Activated naive CD8-positive, alpha-beta T cell treated with anti-CD3 and anti-CD28 coated beads, Interleukin-2, amount 10 ng/mL, durations not matched to agents 7 days and 5 days (primary cell): ENCODE results near the gene CPTP. TPM values are rescaled to one million over a fixed set of nuclear protein-coding genes. Genes with fewer than 3 reads are reported as not detected.
A peak's percentile ranks its signal among the peaks of the same experiment; 100 is the strongest.

Source experiments
- ATAC-seq: fragments of 150-1000 bp; cut with Tn5 transposase; one replicate; pipeline ENCODE4 v1.10.0; 2021; ENCODE audit warnings: low read depth, moderate library complexity
- POLR2A ChIA-PET: fragments of 350-600 bp; sonication (Branson Sonifier 250); formaldehyde crosslinking; loops from one replicate; lab custom pipeline; 2021; ENCODE audit warnings: antibody characterized with exemption; lab: Charles Lee
- DNase-seq: peaks from one replicate; pipeline ENCODE4 v3.0.0; 2021
- H3K27ac Mint-ChIP-seq: one replicate; pipeline ENCODE4 v1.8.0; 2022; ENCODE audit warnings: mild to moderate bottlenecking, mixed read lengths
- H3K27me3 Mint-ChIP-seq: one replicate; pipeline ENCODE4 v1.8.0; 2022; ENCODE audit warnings: mild to moderate bottlenecking, moderate library complexity, mixed read lengths
- H3K36me3 Mint-ChIP-seq: one replicate; pipeline ENCODE4 v1.8.0; 2021; ENCODE audit warnings: mild to moderate bottlenecking, mixed read lengths
- H3K4me1 Mint-ChIP-seq: one replicate; pipeline ENCODE4 v1.8.0; 2021; ENCODE audit warnings: mixed read lengths
- H3K4me3 Mint-ChIP-seq: one replicate; pipeline ENCODE4 v1.8.0; 2022; ENCODE audit warnings: mild to moderate bottlenecking, moderate library complexity, mixed read lengths
- H3K9me3 Mint-ChIP-seq: one replicate; pipeline ENCODE4 v1.8.0; 2021; ENCODE audit warnings: mixed read lengths
- total RNA-seq, 2 experiments: library from RNA; stranded (reverse); gene quantifications; one replicate each; pipeline ENCODE4 v1.2.3, GENCODE V29; 2021

CPTP gene
- total RNA-seq, 2 experiments from 2014 or later, result 19.3 TPM

DNA sequence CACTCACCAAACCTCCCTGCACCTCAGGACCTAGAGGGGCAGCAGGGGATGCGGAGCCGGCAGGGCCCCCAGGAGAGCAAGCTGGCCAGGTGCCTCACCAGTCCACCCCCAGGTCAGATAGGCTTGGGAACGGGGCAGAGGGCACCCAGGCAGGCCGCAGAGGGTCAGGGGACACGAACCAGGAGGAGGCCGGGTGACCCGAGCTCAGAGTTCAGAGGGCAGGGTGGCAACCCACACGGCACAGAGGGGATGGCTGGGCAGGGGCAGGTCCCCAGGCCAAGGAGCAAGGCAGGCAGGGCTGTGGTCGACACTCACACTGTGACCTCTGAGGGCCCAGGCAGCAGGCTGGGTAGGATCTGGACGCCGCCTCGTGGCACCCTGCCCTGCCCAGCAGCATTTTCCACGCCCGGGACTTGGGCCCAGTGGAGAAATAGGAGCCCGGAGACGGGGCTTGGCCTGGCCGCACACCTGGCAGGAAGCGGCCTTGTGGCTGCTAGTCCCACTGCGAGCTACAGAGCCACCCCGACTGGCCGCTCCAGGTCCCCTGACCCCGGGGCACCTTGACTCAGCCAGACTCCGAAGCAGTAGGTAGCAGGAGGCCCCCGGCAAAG is 19.3 kb downstream of the CPTP start:
- H3K36me3 Mint-ChIP-seq, result peaks cover 11% of the 10 kb centered on the region
- DNase-seq (no peak), ATAC-seq (no peak)
- peaks cover 5% of the 10 kb centered on the region for H3K4me1 Mint-ChIP-seq
- H3K27me3 Mint-ChIP-seq, result no peaks in the 10 kb centered on the region
- POLR2A ChIA-PET, result no interaction called here
- no peak overlapping the region for H3K4me3 Mint-ChIP-seq
- no peak overlapping the region for H3K27ac Mint-ChIP-seq
- H3K9me3 Mint-ChIP-seq, result no peaks in the 10 kb centered on the region

DNA sequence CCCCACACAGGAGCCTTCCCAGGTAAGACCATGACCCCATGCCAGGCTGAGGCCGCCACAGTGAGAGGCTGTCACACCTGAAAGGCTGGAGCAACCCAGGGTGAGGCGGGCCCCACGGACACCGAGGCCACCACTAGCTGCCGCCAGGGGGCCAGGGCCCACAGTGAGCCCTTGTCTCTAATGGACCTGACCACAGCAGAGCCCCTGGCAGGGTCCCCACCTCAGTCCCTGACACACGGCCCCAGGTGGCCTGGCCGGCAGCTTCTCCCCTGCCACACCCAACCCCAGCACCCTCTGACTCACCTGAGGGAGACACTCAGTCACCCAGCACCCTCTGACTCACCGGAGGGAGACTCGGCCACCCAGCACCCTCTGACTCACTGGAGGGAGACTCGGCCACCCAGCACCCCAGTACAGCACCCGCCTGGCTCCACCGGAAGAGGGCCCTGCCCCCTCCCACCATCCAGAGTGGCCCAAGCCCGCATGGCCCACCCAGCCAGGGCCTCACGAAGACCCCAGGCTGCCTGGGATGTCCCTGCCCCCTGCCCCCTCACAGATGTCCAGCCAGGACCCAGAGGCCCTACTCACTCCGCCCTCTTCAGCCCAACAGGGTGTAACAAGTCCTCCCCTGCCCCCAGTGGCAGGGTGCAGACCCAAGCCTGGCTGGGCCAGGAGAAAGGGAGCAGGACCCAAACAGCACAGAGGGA is 20.2 kb downstream of the CPTP start:
- no peak for ATAC-seq
- POLR2A ChIA-PET, result no interaction called here
- no peak for DNase-seq
- Mint-ChIP-seq H3K36me3 (peaks cover 11% of the 10 kb centered on the region), H3K4me1 (peaks cover 5% of the 10 kb centered on the region), H3K27ac (no peak overlapping the region), H3K27me3 (no peaks in the 10 kb centered on the region), H3K4me3 (no peak overlapping the region), H3K9me3 (no peaks in the 10 kb centered on the region)

DNA sequence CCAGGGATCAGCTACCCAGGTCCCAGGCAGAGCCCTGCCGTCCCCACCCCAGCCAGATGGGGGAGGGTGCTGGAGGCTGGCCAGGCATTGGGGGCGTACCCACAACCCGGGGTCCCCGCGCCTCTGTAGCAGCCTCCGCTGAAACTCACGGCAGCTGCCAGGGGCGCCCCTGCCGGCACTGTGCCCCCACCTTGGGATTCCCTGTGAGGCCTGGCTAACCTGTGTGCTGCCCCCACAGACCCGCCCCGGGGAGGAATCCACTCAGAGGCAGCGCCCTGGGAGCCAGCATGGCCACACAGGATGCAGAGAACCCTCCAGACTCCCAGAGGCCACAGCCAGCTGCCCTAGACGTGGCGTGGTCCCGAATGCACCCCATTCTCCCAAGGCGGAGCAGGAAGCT is 20.8 kb downstream of the CPTP start:
- Mint-ChIP-seq H3K27me3 (no peaks in the 10 kb centered on the region), H3K9me3 (no peaks in the 10 kb centered on the region), H3K4me1 (peaks cover 5% of the 10 kb centered on the region), H3K4me3 (no peak overlapping the region), H3K36me3 (peaks cover 11% of the 10 kb centered on the region), H3K27ac (no peak overlapping the region)
- DNase-seq (no peak), ATAC-seq (no peak)
- POLR2A ChIA-PET, result no interaction called here

DNA sequence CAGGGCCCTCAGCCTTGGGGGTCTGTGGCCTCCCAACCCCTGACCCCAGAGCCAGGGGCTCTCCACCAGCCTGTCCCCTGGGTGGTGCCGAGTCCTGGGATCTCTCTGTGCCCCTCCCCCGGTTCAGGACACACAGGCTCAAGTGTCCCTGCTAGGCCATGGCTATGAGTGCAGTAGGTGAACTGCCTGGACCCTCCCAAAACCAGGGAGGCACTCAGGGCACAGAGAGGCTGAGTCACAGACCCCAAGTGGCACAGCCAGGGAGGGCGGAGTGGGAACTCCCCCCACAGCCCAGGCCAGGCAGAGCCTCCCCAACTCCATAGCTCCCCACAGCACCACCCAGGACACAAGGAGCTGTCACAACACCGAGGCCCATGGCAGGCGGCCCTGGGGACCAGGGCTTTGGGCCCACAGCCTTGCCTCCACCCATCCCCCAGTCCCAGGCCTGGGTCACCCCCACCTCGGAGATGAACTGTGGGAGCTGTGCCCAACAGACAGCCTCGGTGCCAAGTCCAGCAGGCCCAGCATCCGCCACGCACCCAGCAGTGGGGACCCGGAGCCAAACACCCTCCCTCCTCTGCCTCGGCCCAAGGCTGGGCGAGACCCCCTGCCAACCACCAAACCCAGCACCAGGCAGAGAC is 21.4 kb downstream of the CPTP start:
- POLR2A ChIA-PET, result interaction anchor here (1.1 kb wide), 1 partner anchor 11 kb away, joined by 3 read pairs; no protein-coding TSS in a partner anchor
- ATAC-seq, result no peak
- Mint-ChIP-seq H3K4me3 (no peak overlapping the region), H3K27ac (no peak overlapping the region), H3K4me1 (peaks cover 5% of the 10 kb centered on the region), H3K36me3 (peaks cover 5% of the 10 kb centered on the region), H3K9me3 (no peaks in the 10 kb centered on the region), H3K27me3 (no peaks in the 10 kb centered on the region)
- no peak for DNase-seq

DNA sequence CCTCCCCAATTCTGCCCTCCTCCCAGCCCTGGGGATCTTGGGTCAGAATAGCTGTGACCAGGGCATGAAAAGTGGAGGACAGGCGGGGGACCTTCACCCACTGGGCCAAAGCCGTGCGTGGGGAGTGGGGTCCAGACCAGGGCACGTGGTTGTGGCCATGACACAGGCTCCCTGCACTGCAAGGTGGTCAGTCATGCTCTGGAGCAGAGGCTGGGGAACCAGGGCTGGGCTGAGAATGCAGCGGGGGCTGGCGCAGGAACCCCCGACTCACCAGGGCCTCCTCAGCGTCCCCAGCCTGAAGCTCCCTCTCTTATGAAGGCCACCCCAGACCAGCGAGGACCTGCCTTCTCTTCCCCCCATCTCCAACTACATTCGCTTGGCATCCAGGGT is 21.9 kb downstream of the CPTP start:
- Mint-ChIP-seq H3K4me3 (no peak overlapping the region), H3K27me3 (no peaks in the 10 kb centered on the region), H3K4me1 (peaks cover 5% of the 10 kb centered on the region), H3K36me3 (peaks cover 1% of the 10 kb centered on the region), H3K9me3 (no peaks in the 10 kb centered on the region), H3K27ac (no peak overlapping the region)
- DNase-seq, result no peak
- POLR2A ChIA-PET, result interaction anchor here (1.1 kb wide), 1 partner anchor 12 kb away, joined by 3 read pairs; no protein-coding TSS in a partner anchor
- no peak for ATAC-seq

DNA sequence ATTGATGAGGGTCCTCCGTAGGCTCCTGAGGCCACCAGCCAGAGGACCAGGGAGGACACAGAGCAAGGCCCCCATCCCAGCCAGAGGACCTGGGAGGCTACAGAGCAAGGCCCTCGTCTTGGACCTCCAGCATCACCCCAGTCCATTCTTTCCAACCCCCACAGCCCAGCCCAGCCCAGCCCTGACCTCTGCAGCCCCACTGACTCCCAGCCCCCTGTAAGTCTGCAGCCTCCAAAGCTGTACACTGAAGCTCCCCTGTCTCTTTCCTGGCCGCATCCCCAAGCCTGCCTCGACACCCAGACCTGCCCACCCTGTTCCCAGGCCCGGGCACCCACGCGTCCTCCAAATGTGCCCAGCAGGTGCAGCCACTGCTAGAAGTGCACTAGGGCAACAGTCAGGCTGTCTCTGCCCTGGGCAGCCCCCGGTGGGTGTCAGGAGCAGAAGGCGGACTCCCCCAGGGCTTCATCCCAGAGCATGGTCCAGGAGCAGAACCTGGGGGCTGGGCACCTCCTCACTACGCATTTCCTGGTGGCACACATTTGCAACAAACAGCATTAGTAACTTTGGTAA is 22.5 kb downstream of the CPTP start:
- POLR2A ChIA-PET, result interaction anchor here (1.1 to 1.4 kb wide), 3 partner anchors 12 to 334 kb away, joined by 3 to 6 read pairs (median 4); partner anchors contain the start of gene ISG15
- ATAC-seq (no peak), DNase-seq (no peak)
- peaks cover 6% of the 10 kb centered on the region for H3K4me1 Mint-ChIP-seq
- peak overlapping the region; percentile 61 for H3K27ac Mint-ChIP-seq
- peaks cover 3% of the 10 kb centered on the region for H3K27me3 Mint-ChIP-seq
- no peaks in the 10 kb centered on the region for H3K9me3 Mint-ChIP-seq
- H3K4me3 Mint-ChIP-seq, result peak overlapping the region; percentile 22
- no peaks in the 10 kb centered on the region for H3K36me3 Mint-ChIP-seq

DNA sequence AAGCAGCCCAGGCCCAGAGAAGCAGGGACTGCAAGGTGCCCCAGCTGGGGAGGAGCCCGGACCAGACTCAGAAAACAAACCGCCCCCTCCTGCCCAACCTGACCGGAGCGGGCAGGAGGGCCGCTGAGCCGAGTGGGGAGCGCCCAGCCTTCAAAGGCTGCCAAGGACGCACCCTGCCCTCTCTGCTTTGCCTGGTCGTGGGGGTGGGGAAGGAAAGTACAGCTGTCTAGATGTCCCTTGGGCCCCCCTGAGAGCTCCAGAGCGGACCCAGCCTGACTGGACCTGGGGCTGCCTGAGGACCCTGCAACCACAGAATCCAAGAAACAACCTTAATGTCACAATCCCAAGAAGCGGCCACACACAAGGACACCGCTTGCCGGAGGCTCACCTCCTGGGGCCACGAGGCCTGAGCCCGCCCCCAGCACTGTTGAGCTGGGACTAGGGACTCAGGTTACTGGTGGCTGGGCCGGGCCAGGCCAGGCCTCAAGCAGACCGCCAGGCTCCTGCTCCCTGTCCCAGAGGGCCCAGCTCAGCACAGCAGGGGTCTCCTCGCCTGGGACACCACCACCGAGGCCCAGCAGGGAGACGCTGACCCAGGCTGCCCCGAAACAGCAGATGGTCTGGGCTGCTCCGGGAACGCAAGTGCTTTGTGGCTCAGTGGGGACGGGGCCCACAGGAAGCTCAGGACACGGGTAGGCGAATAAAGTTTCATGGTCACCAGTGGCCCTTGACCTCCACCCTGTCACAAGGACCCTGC is 23.2 kb downstream of the CPTP start:
- no peak for ATAC-seq
- POLR2A ChIA-PET, result interaction anchor here (0.8 to 1.5 kb wide), 4 partner anchors 23 to 334 kb away, joined by 3 to 6 read pairs (median 4); partner anchors contain the start of genes CCNL2 and ISG15
- H3K27ac Mint-ChIP-seq, result no peak overlapping the region

DNA sequence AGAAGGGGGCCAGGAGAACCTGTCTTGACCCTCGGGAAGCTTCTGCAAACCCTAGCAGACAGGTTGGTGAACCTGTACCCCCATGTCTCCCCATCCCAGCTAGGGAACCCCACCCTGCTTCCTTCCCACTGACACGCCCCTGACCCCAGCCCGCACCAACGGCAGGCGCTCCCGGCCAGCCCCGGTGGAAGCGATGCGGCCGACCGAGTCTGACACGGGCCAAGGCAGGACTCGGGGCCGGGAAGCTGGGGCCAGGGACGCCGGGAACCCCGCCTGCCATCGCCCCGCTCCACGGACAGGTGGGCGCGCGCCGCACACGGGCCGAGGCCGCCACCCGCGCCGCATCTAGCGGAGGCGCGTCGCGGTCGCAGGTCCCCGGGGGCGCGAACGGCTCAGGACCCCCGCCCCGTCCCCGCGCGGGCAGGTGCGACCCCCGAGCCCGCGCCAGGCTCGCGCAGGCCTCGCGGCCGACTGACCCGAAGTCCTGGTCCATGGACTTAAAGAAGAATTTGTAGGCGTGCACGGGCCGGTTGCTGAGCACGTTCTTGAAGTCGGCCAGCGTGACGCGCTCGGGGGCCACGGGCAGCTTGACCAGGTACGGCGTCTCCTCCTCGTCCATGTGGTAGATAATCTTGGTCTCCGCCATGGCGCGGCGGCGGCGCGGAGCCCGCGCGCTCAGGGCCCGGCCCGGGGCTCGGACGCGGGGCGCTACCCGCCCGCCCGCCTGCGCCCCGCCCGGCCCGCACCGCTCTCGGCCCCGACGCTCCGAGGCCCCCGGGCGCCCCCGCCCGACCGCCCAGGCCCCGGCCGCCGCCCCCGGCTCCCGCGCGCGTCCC is 24.0 kb downstream of the CPTP start:
- peak overlapping the region; percentile 38 for H3K27ac Mint-ChIP-seq
- no peaks in the 10 kb centered on the region for H3K36me3 Mint-ChIP-seq
- H3K4me3 Mint-ChIP-seq, result peak overlapping the region; percentile 75
- peak; percentile 28 for ATAC-seq
- no peak for DNase-seq
- peaks cover 18% of the 10 kb centered on the region for H3K27me3 Mint-ChIP-seq
- no peaks in the 10 kb centered on the region for H3K9me3 Mint-ChIP-seq
- peaks cover 8% of the 10 kb centered on the region for H3K4me1 Mint-ChIP-seq
- POLR2A ChIA-PET, result interaction anchor here (0.8 to 1.5 kb wide), 4 partner anchors 22 to 335 kb away, joined by 3 to 6 read pairs (median 4); partner anchors contain the start of genes CCNL2 and ISG15

More for the DNA sequence above, 23.2 kb downstream of the CPTP start:
- peaks cover 10% of the 10 kb centered on the region for H3K27me3 Mint-ChIP-seq
- no peak for DNase-seq
- H3K36me3 Mint-ChIP-seq, result no peaks in the 10 kb centered on the region
- H3K4me1 Mint-ChIP-seq, result peaks cover 8% of the 10 kb centered on the region
- peak overlapping the region; percentile 75 for H3K4me3 Mint-ChIP-seq
- no peaks in the 10 kb centered on the region for H3K9me3 Mint-ChIP-seq

DNA sequence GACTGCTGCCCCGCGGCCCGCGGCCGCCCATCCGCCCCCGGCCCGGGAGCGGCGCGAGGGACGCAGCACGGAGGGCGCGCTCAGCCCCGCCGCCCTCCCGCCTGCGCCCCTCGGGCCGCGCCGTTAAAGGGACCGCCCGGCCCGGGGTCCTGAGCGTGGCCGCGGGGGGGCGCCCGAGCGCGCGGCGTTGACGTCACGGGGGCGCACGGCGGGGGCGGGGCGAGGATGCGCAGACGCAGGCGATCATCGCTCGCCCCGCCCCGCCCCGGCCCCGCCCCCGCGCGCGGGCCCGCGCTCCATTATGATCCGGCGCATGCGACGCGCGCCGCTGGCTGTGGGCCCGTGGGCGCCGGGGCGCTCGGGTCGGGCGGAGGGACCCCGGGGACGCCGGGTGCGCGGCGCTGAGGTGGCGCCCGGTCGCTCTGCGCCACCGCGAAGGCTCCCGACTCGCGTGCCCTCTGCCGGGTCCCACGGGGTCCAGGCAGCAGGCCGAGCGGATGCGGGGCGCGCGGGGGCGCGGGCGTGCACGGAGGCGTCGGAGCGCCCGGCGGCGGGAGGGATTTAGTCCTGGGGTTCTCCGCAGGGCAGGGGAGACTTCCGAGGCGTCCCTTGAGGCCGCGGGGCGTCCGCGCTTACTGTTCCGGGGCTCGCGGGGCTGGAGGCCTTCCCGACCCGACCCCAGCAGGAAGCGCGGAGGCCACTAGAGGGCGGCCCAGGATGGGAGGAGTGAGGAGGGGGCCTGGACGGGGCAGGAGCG is 24.8 kb downstream of the CPTP start, which contains the start of gene DVL1:
Gene DVL1 (minus strand): TSS at position 163 of the 757 bp plus-strand sequence. CDS start 353 bp downstream, outside the sequence.
- POLR2A ChIA-PET, result interaction anchor here (1.5 kb wide), 1 partner anchor 44 kb away, joined by 3 read pairs; no protein-coding TSS in a partner anchor
- peak; percentile 76 for ATAC-seq
- Mint-ChIP-seq H3K36me3 (no peaks in the 10 kb centered on the region), H3K4me3 (peak within 1 kb of the TSS; percentile 75), H3K27ac (peak within 1 kb of the TSS; percentile 38), H3K9me3 (no peaks in the 10 kb centered on the region), H3K27me3 (peaks cover 23% of the 10 kb centered on the region), H3K4me1 (peaks cover 8% of the 10 kb centered on the region)
- DNase-seq, result peak; percentile 90

DNA sequence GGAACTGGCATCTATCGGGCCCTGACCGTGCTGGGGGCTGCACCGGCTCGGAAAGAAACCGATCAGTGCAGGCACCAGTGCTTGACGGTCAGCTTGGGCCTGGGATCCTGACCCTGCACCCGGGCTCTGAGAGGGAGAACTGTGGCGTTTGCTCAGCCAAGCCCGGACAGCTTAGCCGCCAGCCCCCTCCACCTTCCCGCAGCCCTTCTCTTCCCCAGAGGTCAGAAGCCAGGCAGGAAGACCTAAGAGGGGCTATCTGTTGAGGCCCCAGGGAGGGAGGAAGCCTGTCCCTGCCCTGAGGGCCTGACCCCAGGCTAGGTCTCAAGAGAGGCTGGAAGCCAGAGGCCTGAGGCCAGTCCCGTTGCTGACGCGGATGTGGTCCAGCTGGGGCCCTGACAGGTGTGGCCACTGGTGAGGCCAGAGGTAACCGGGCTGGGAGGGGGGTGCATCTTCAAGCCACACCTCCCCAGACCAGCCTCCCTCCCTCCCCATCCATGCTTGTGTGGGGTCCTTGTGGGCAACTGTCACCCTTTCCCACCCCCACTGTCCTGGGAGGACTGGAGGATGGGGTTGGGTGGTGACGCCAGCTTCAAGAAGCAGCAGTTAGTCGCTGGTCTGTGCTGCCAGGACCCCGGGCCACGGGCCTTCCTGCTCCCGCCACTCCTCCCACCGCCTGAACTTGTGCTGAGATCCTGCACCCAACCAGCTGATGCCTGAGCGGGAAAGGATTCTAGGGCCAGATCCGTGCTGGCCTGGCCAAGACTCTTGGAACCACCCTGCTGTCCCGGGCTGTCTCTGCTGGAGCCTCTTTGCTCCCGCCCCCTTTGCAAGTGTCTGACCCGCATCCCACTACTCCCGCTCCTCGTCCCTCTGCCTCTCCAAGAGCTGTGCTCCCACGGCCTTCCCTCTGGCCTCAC is 27.2 kb downstream of the CPTP start:
- Mint-ChIP-seq H3K4me1 (peaks cover 8% of the 10 kb centered on the region), H3K27ac (peak overlapping the region; percentile 72), H3K9me3 (no peaks in the 10 kb centered on the region), H3K4me3 (peak overlapping the region; percentile 65), H3K27me3 (peaks cover 23% of the 10 kb centered on the region), H3K36me3 (no peaks in the 10 kb centered on the region)
- POLR2A ChIA-PET, result interaction anchor here (0.6 to 1.0 kb wide), 2 partner anchors 24 to 472 kb away, joined by 3 read pairs; no protein-coding TSS in a partner anchor
- DNase-seq (no peak), ATAC-seq (no peak)
